Measurements from ENCODE around the gene CSNK1G3. TPM values are rescaled to one million over a fixed set of nuclear protein-coding genes. Genes with fewer than 3 reads are reported as not detected.

CSNK1G3 gene
- total and polyA plus RNA-seq, 2 donors (not counting 1 experiment from before 2014, with no cell fraction given): 31.9 to 57.0 TPM

- peaks cover 34% of the 10 kb centered on the region for H3K79me2 ChIP-seq (ENCODE audit: control insufficient read depth, insufficient read depth, low read length)
- no peaks in the 10 kb centered on the region for H4K20me1 ChIP-seq (ENCODE audit: control insufficient read depth, extremely low read depth, insufficient read depth, low read length)
- no peaks in the 10 kb centered on the region for H3K9me3 ChIP-seq (ENCODE audit: control insufficient read depth, insufficient read depth, low read depth, low read length)
- no peak overlapping the region for H3K9ac ChIP-seq (ENCODE audit: insufficient read depth, low read length)
- H3K4me1 ChIP-seq (ENCODE audit: control insufficient read depth, extremely low read depth, insufficient read depth, low read length): no peaks in the 10 kb centered on the region
- H3K4me3 ChIP-seq (replicated peaks in 1 of 4; ENCODE audit: control extremely low read depth in 1 of 4, insufficient read depth in 1 of 4, low read depth in 3 of 4, low read length in 4 of 4): no peak overlapping the region
- H3K36me3 ChIP-seq (ENCODE audit: control insufficient read depth, insufficient read depth, low read length): no peaks in the 10 kb centered on the region
- H3K27ac ChIP-seq (ENCODE audit: insufficient read depth, low read length): no peak overlapping the region
- H3K4me2 ChIP-seq (ENCODE audit: extremely low read depth, insufficient read depth, low read length): no peak overlapping the region
- no peak for DNase-seq (ENCODE audit: low read depth in 2 of 2)
- H3K27me3 ChIP-seq (ENCODE audit: control insufficient read depth, insufficient read depth, low read length): no peaks in the 10 kb centered on the region
- TF ChIP-seq EZH2 (IDR thresholded peaks at IDR 0.05; ENCODE audit: low read length, missing control alignments) (no peak), CTCF (conservative IDR thresholded peaks at IDR 0.05 in 1 of 2, IDR thresholded peaks at IDR 0.05 in 1 of 2; ENCODE audit: low read depth in 1 of 2, low read length in 2 of 2) (no peak)
- H2AFZ ChIP-seq (ENCODE audit: low read length): no peak overlapping the region
These were observed 23.7 kb downstream of the CSNK1G3 start for GRCh38 chr5:123535648-123536047.

DNA sequence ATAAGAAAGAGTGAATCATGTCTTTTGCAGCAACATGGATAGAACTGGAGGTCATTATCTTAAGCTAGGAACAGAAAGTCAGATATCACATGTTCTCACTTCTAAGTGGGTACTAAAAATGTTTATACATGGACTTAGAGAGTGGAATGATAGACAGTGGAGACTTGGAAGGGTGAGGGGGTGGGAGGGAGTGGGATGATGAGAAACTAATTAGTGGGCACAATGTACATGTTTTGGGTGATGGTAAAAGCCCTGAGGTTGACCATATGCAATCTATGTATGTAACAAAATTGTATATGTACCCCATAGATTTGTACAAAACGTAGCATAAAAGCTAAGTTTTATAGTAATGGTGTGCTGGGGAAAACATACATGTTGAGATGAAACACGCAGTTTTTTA is 25.3 kb downstream of the CSNK1G3 start:
- Histone ChIP-seq H3K79me2 (ENCODE audit: control insufficient read depth, insufficient read depth, low read length) (peaks cover 31% of the 10 kb centered on the region), H3K9ac (ENCODE audit: insufficient read depth, low read length) (no peak overlapping the region), H4K20me1 (ENCODE audit: control insufficient read depth, extremely low read depth, insufficient read depth, low read length) (no peaks in the 10 kb centered on the region), H3K36me3 (ENCODE audit: control insufficient read depth, insufficient read depth, low read length) (no peaks in the 10 kb centered on the region), H3K9me3 (ENCODE audit: control insufficient read depth, insufficient read depth, low read depth, low read length) (no peaks in the 10 kb centered on the region), H3K27me3 (ENCODE audit: control insufficient read depth, insufficient read depth, low read length) (no peaks in the 10 kb centered on the region), H3K4me2 (ENCODE audit: extremely low read depth, insufficient read depth, low read length) (no peak overlapping the region), H3K4me1 (ENCODE audit: control insufficient read depth, extremely low read depth, insufficient read depth, low read length) (no peaks in the 10 kb centered on the region), H2AFZ (ENCODE audit: low read length) (no peak overlapping the region), H3K4me3 (replicated peaks in 1 of 4; ENCODE audit: control extremely low read depth in 1 of 4, insufficient read depth in 1 of 4, low read depth in 3 of 4, low read length in 4 of 4) (no peak overlapping the region), H3K27ac (ENCODE audit: insufficient read depth, low read length) (no peak overlapping the region)
- TF ChIP-seq EZH2 (IDR thresholded peaks at IDR 0.05; ENCODE audit: low read length, missing control alignments) (no peak), CTCF (conservative IDR thresholded peaks at IDR 0.05 in 1 of 2, IDR thresholded peaks at IDR 0.05 in 1 of 2; ENCODE audit: low read depth in 1 of 2, low read length in 2 of 2) (no peak)
- DNase-seq (ENCODE audit: low read depth in 2 of 2): no peak

GRCh38 chr5:123537845-123538244 is 25.9 kb downstream of the CSNK1G3 start:
- no peak overlapping the region for H2AFZ ChIP-seq (ENCODE audit: low read length)
- H4K20me1 ChIP-seq (ENCODE audit: control insufficient read depth, extremely low read depth, insufficient read depth, low read length): no peaks in the 10 kb centered on the region
- H3K79me2 ChIP-seq (ENCODE audit: control insufficient read depth, insufficient read depth, low read length): peaks cover 31% of the 10 kb centered on the region
- no peak overlapping the region for H3K27ac ChIP-seq (ENCODE audit: insufficient read depth, low read length)
- H3K4me2 ChIP-seq (ENCODE audit: extremely low read depth, insufficient read depth, low read length): no peak overlapping the region
- no peak overlapping the region for H3K4me3 ChIP-seq (replicated peaks in 1 of 4; ENCODE audit: control extremely low read depth in 1 of 4, insufficient read depth in 1 of 4, low read depth in 3 of 4, low read length in 4 of 4)
- H3K9me3 ChIP-seq (ENCODE audit: control insufficient read depth, insufficient read depth, low read depth, low read length): no peaks in the 10 kb centered on the region
- DNase-seq (ENCODE audit: low read depth in 2 of 2): no peak
- TF ChIP-seq CTCF (conservative IDR thresholded peaks at IDR 0.05 in 1 of 2, IDR thresholded peaks at IDR 0.05 in 1 of 2; ENCODE audit: low read depth in 1 of 2, low read length in 2 of 2): no peak
- no peak for TF ChIP-seq EZH2 (IDR thresholded peaks at IDR 0.05; ENCODE audit: low read length, missing control alignments)
- no peaks in the 10 kb centered on the region for H3K4me1 ChIP-seq (ENCODE audit: control insufficient read depth, extremely low read depth, insufficient read depth, low read length)
- no peak overlapping the region for H3K9ac ChIP-seq (ENCODE audit: insufficient read depth, low read length)
- no peaks in the 10 kb centered on the region for H3K36me3 ChIP-seq (ENCODE audit: control insufficient read depth, insufficient read depth, low read length)
- H3K27me3 ChIP-seq (ENCODE audit: control insufficient read depth, insufficient read depth, low read length): no peaks in the 10 kb centered on the region

All from fibroblast of lung (primary cell).